HG03565 (cell line): Measurements from ENCODE around the gene ADAP1.
A peak's percentile ranks its signal among the peaks of the same experiment; 100 is the strongest.
"Not testable (repeated sequence)": the region's sequence is repeated elsewhere in the genome, so short reads cannot be mapped to it uniquely, and the experiment has no call there.

Experiments
- ATAC-seq: cut with Tn5 transposase; IDR thresholded peaks from one replicate; pipeline ENCODE4 v1.9.1; 2021; ENCODE audit warnings: mild to moderate bottlenecking, moderate library complexity; ENCODE audit not compliant: unreplicated experiment

The ADAP1 gene

GRCh38 chr7:954330-955238, at the start of gene ADAP1:
Gene ADAP1, minus strand, starts transcription at chr7:954680. Its CDS starts 203 bp downstream, at chr7:954477.
- peak; percentile 47 for ATAC-seq

GRCh38 chr7:1002445-1002844, 48.0 kb upstream of the ADAP1 start:
- not testable (repeated sequence) for ATAC-seq

- not testable (repeated sequence) for ATAC-seq
These were observed 47.5 kb upstream of the ADAP1 start for GRCh38 chr7:1002026-1002425.

GRCh38 chr7:1001069-1001770, 46.7 kb upstream of the ADAP1 start:
- ATAC-seq = not testable (repeated sequence)

GRCh38 chr7:999941-1000935, 45.8 kb upstream of the ADAP1 start:
- peak; percentile 35 for ATAC-seq

GRCh38 chr7:999149-999879, 44.8 kb upstream of the ADAP1 start:
- no peak for ATAC-seq

- no peak for ATAC-seq
These were observed 43.2 kb upstream of the ADAP1 start for GRCh38 chr7:997404-998395.

GRCh38 chr7:996079-996872, 41.8 kb upstream of the ADAP1 start:
- ATAC-seq = no peak

- ATAC-seq = no peak
These were observed 41.1 kb upstream of the ADAP1 start for GRCh38 chr7:995571-995970.

- ATAC-seq = no peak
These were observed 40.3 kb upstream of the ADAP1 start for GRCh38 chr7:994592-995308.

GRCh38 chr7:992709-993607, 38.5 kb upstream of the ADAP1 start:
- peak; percentile 82 for ATAC-seq

- ATAC-seq = no peak
These were observed 37.5 kb upstream of the ADAP1 start for GRCh38 chr7:991729-992656.

GRCh38 chr7:990933-991728, 36.7 kb upstream of the ADAP1 start:
- no peak for ATAC-seq

- no peak for ATAC-seq
These were observed 36.0 kb upstream of the ADAP1 start for GRCh38 chr7:990352-990932.
